Measurements from ENCODE around the gene GPRC5A. TPM values are rescaled to one million over a fixed set of nuclear protein-coding genes. Genes with fewer than 3 reads are reported as not detected.

Gene GPRC5A
- total and polyA plus RNA-seq, 10 of the 15 experiments (the other 5 are each of a cell fraction or from before 2014, with no cell fraction given): 0.10 to 2.8 (median 1.1) TPM

DNA sequence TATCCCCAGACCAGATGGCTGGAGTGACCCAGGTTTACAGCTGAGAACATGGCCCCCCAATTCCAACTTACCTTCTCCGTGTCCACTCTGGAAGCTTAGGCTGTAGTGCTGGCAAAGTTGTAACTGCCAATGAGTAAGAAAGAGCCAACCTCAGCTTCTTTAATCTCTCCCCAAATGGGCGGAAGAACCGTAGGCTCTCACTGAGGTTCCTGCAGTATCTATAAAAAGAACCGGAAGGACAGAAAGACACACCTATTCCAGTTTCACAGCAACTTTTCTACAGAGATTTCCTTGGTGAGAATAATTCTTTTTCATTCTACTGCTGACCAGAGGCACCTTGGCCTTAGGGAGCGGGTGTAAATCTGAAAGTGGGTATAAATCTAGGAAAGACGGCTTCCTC, 60.7 kb downstream of the GPRC5A start, which contains the start of gene GPRC5D:
GPRC5D (minus strand) TSS at position 135 of the 400 bp plus-strand sequence. CDS start 1,786 bp downstream, outside the sequence.
- no peaks in the 10 kb centered on the region for H4K20me1 ChIP-seq (ENCODE audit: control insufficient read depth, insufficient read depth)
- DNase-seq (ENCODE audit: low read depth, low spot score) (no peak), FAIRE-seq (no peak), ATAC-seq (no peak)
- no peaks in the 10 kb centered on the region for H3K4me1 ChIP-seq (ENCODE audit: control insufficient read depth, insufficient read depth, low read length)
- intact Hi-C loops (cut with micrococcal nuclease; ENCODE audit: unreplicated experiment): no loop called here
- BruUV-seq (replicated peaks): no TSS peak
- TF ChIP-seq RBBP5 (conservative IDR thresholded peaks at IDR 0.05) (no peak), NRF1 (conservative IDR thresholded peaks at IDR 0.05; ENCODE audit: low read depth, low read length) (no peak), ZNF622 (IDR thresholded peaks at IDR 0.05) (no peak), RFX5 (IDR thresholded peaks at IDR 0.05; ENCODE audit: low read depth, low read length) (no peak), CHD2 (IDR thresholded peaks at IDR 0.05; ENCODE audit: borderline replicate concordance, low read depth, low read length) (no peak), ETV6 (conservative IDR thresholded peaks at IDR 0.05 in 1 of 2, IDR thresholded peaks at IDR 0.05 in 1 of 2; ENCODE audit: borderline replicate concordance in 1 of 2, low read depth in 1 of 2) (no peak), SREBF1 (IDR thresholded peaks at IDR 0.05; ENCODE audit: low read length) (no peak), EED (IDR thresholded peaks at IDR 0.05; ENCODE audit: low read depth) (no peak)
- TF ChIP-seq, protein P1, sequence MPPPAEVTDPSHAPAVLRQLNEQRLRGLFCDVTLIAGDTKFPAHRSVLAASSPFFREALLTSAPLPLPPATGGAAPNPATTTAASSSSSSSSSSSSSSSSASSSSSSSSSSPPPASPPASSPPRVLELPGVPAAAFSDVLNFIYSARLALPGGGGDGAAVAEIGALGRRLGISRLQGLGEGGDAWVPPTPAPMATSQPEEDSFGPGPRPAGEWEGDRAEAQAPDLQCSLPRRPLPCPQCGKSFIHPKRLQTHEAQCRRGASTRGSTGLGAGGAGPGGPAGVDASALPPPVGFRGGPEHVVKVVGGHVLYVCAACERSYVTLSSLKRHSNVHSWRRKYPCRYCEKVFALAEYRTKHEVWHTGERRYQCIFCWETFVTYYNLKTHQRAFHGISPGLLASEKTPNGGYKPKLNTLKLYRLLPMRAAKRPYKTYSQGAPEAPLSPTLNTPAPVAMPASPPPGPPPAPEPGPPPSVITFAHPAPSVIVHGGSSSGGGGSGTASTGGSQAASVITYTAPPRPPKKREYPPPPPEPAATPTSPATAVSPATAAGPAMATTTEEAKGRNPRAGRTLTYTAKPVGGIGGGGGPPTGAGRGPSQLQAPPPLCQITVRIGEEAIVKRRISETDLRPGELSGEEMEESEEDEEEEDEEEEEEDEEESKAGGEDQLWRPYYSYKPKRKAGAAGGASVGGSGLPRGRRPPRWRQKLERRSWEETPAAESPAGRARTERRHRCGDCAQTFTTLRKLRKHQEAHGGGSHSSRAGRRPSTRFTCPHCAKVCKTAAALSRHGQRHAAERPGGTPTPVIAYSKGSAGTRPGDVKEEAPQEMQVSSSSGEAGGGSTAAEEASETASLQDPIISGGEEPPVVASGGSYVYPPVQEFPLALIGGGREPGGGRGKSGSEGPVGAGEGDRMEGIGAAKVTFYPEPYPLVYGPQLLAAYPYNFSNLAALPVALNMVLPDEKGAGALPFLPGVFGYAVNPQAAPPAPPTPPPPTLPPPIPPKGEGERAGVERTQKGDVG (CRISPR knock-in tag; IDR thresholded peaks at IDR 0.05): no peak
- TF ChIP-seq, protein P2, sequence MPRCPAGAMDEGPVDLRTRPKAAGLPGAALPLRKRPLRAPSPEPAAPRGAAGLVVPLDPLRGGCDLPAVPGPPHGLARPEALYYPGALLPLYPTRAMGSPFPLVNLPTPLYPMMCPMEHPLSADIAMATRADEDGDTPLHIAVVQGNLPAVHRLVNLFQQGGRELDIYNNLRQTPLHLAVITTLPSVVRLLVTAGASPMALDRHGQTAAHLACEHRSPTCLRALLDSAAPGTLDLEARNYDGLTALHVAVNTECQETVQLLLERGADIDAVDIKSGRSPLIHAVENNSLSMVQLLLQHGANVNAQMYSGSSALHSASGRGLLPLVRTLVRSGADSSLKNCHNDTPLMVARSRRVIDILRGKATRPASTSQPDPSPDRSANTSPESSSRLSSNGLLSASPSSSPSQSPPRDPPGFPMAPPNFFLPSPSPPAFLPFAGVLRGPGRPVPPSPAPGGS (IDR thresholded peaks at IDR 0.05; ENCODE audit: borderline replicate concordance, insufficient read depth, low read depth, low read length, poor library complexity, severe bottlenecking): no peak
- POLR2A ChIA-PET: no interaction called here
- RAD21 ChIA-PET (ENCODE audit: unreplicated experiment): no interaction called here
- H3K9me3 ChIP-seq (replicated peaks; ENCODE audit: control insufficient read depth, insufficient read depth, low read length): no peaks in the 10 kb centered on the region
- CTCF ChIA-PET: interaction anchor here (0.5 to 1.4 kb wide), 3 partner anchors 23 to 163 kb away, joined by 3 read pairs; no protein-coding TSS in a partner anchor
- peaks cover 0 to 4% of the 10 kb centered on the region in 2 experiments; a peak in 2 of 4 replicates for H3K27me3 ChIP-seq (replicated peaks in 1 of 2; ENCODE audit: control insufficient read depth in 2 of 2, insufficient read depth in 2 of 2, low read length in 1 of 2)
- in situ Hi-C loops (cut with MboI): no loop called here
- H3K27ac ChIP-seq (ENCODE audit: control insufficient read depth, insufficient read depth): no peak within 1 kb of the TSS
- SMC1A ChIA-PET (ENCODE audit: uncharacterized antibody, unreplicated experiment): no interaction called here
- 68% methylated on average over 6 of the region's 6 CpGs for WGBS (ENCODE audit: insufficient coverage, insufficient replicate concordance, low lambda C conversion rate, missing lambda C conversion rate)
- no peak within 1 kb of the TSS for H2AFZ ChIP-seq (ENCODE audit: control insufficient read depth, low read depth, low read length)
- no peaks in the 10 kb centered on the region for H3K36me3 ChIP-seq (ENCODE audit: control insufficient read depth in 2 of 2, insufficient read depth in 2 of 2, low read length in 1 of 2)
- H3K79me2 ChIP-seq (ENCODE audit: control insufficient read depth, insufficient read depth, low read length): no peaks in the 10 kb centered on the region
- H3K4me3 ChIP-seq: no peak within 1 kb of the TSS
- H3K9ac ChIP-seq (ENCODE audit: control insufficient read depth, insufficient read depth, low read length): no peak within 1 kb of the TSS
- H3K4me2 ChIP-seq (ENCODE audit: control insufficient read depth, insufficient read depth): no peak within 1 kb of the TSS

Data from GM12878 (cell line).